Neural cell (in vitro differentiated cells): Measurements from ENCODE around the gene DTD1. TPM values are rescaled to one million over a fixed set of nuclear protein-coding genes. Genes with fewer than 3 reads are reported as not detected.
"Not testable (repeated sequence)": the region's sequence is repeated elsewhere in the genome, so short reads cannot be mapped to it uniquely, and the experiment has no call there.

Source experiments
- H2AFZ ChIP-seq: fragments of 200-600, 300-800 bp; sonication (generic), shearing (Covaris generic); 2 replicates; pipeline ENCODE4 v1.6.0; 2014; ENCODE audit warnings: low read depth, mild to moderate bottlenecking, antibody characterized with exemption, low read length, moderate library complexity
- H3F3A ChIP-seq: fragments of 200-600 bp; shearing (Covaris generic); 2 replicates; pipeline ENCODE4 v1.6.1; 2016; ENCODE audit warnings: mild to moderate bottlenecking, moderate library complexity, mixed read lengths, antibody characterized with exemption, low read length; ENCODE audit not compliant: insufficient read depth, poor library complexity, severe bottlenecking
- H3K27ac ChIP-seq: fragments of 200-600, 300-800 bp; sonication (generic), shearing (Covaris generic); 2 replicates; pipeline ENCODE4 v1.5.1; 2014; ENCODE audit warnings: mild to moderate bottlenecking, low read length, moderate library complexity
- H3K27me3 ChIP-seq: fragments of 300-800, 200-600 bp; sonication (generic), shearing (Covaris generic); 2 replicates; pipeline ENCODE4 v1.6.0; 2014; ENCODE audit warnings: mild to moderate bottlenecking, low read depth, low read length, moderate library complexity; ENCODE audit not compliant: insufficient read depth
- H3K36me3 ChIP-seq: fragments of 300-800, 200-600 bp; sonication (generic), shearing (Covaris generic); 2 replicates; pipeline ENCODE4 v1.5.1; 2014; ENCODE audit warnings: mild to moderate bottlenecking, antibody characterized with exemption, low read length, moderate library complexity; ENCODE audit not compliant: insufficient read depth
- H3K4me2 ChIP-seq: fragments of 300-800, 200-600 bp; sonication (generic), shearing (Covaris generic); 2 replicates; pipeline ENCODE4 v1.6.0; 2014; ENCODE audit warnings: mild to moderate bottlenecking, low read length
- H3K4me3 ChIP-seq: fragments of 300-800, 200-600 bp; sonication (generic), shearing (Covaris generic); 2 replicates; pipeline ENCODE4 v1.5.1; 2014; ENCODE audit warnings: mild to moderate bottlenecking, low read length, moderate library complexity
- H3K79me2 ChIP-seq: fragments of 200-600 bp; shearing (Covaris generic); replicated peaks from 2 replicates; pipeline ENCODE4 v1.6.0; 2014; ENCODE audit warnings: mild to moderate bottlenecking, low read length, moderate library complexity; ENCODE audit not compliant: insufficient read depth
- H3K9ac ChIP-seq: fragments of 300-800, 200-600 bp; sonication (generic), shearing (Covaris generic); 2 replicates; pipeline ENCODE4 v1.6.1; 2016; ENCODE audit warnings: mild to moderate bottlenecking, low read length, mixed read lengths
- H3K9me2 ChIP-seq: fragments of 200-600 bp; shearing (Covaris generic); 2 replicates; pipeline ENCODE4 v1.6.1; 2016; ENCODE audit warnings: mild to moderate bottlenecking, low read length, mixed read lengths; ENCODE audit not compliant: insufficient read depth
- H3K9me3 ChIP-seq: fragments of 200-600, 300-800 bp; sonication (generic), shearing (Covaris generic); 2 replicates; pipeline ENCODE4 v1.6.1; 2016; ENCODE audit warnings: mild to moderate bottlenecking, mixed run types, low read length, moderate library complexity, mixed read lengths
- H4K20me1 ChIP-seq: fragments of 200-600 bp; shearing (Covaris generic); 2 replicates; pipeline ENCODE4 v1.6.1; 2016; ENCODE audit warnings: mild to moderate bottlenecking, mixed run types; ENCODE audit not compliant: insufficient read depth
- CTCF ChIP-seq: fragments of 450-650 bp; IDR thresholded peaks from 2 replicates; pipeline ENCODE4 v1.5.1; 2014; ENCODE audit warnings: antibody characterized with exemption, mild to moderate bottlenecking, moderate library complexity; ENCODE audit not compliant: poor library complexity, severe bottlenecking
- EP300 ChIP-seq: fragments of 450-650 bp; conservative IDR thresholded peaks from 2 replicates; pipeline ENCODE4 v1.6.1; 2014; ENCODE audit warnings: antibody characterized with exemption, mild to moderate bottlenecking, moderate library complexity; ENCODE audit not compliant: poor library complexity, severe bottlenecking
- EZH2 ChIP-seq: fragments of 200-600, 300-800 bp; shearing (Covaris generic), sonication (generic); IDR thresholded peaks from 2 replicates; pipeline ENCODE4 v1.6.1; 2014; ENCODE audit warnings: antibody characterized with exemption, low read length, borderline replicate concordance, mild to moderate bottlenecking; ENCODE audit not compliant: insufficient read depth, poor library complexity, severe bottlenecking
- MXI1 ChIP-seq: fragments of 450-650 bp; conservative IDR thresholded peaks from 2 replicates; pipeline ENCODE4 v1.6.1; 2014; ENCODE audit warnings: antibody characterized with exemption, mild to moderate bottlenecking; ENCODE audit not compliant: poor library complexity, severe bottlenecking
- POLR2AphosphoS5 ChIP-seq: IDR thresholded peaks from 2 replicates; pipeline ENCODE4 v1.6.1; 2012
- RAD21 ChIP-seq: fragments of 450-650 bp; conservative IDR thresholded peaks from 2 replicates; pipeline ENCODE4 v1.6.1; 2014; ENCODE audit warnings: antibody characterized with exemption, mild to moderate bottlenecking, moderate library complexity
- REST ChIP-seq: IDR thresholded peaks from 2 replicates; pipeline ENCODE4 v1.6.1; 2012; ENCODE audit warnings: borderline replicate concordance
- SMC3 ChIP-seq: fragments of 450-650 bp; conservative IDR thresholded peaks from 2 replicates; pipeline ENCODE4 v1.6.1; 2014; ENCODE audit warnings: antibody characterized with exemption, mild to moderate bottlenecking, moderate library complexity; ENCODE audit not compliant: poor library complexity
- TAF1 ChIP-seq: IDR thresholded peaks from 2 replicates; pipeline ENCODE4 v1.6.1; 2012; ENCODE audit warnings: low read depth
- polyA plus RNA-seq: library from polyadenylated mRNA; depleted of rRNA; stranded (reverse); fragments of >200 nt; gene quantifications from 2 replicates; pipeline ENCODE4 v1.2.3, GENCODE V29; 2014

The DTD1 gene
- polyA plus RNA-seq, 1 donor from 2014 or later, result 337 TPM

DNA sequence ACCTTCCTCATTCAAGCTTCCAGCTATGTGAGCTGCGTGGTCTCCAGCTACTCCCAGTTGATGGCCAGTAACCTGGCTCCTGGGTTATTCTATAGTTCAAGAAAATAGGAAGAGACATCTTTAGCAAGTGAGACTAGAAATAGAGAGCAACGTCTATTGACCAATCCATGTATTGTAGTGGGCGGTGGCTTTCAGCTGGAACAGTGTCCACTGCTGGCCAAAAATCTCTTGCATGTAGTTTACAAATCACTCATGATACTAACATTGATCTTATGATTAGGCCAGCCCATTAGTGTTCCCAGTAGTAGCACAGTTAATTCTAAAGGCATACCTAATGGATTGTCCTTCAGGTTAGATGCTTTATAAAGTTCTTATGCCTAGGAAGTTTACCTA is 166.8 kb downstream of the DTD1 start:
- Histone ChIP-seq H3K9ac (no peak overlapping the region), H3F3A (no peaks in the 10 kb centered on the region), H3K36me3 (no peaks in the 10 kb centered on the region), H4K20me1 (no peaks in the 10 kb centered on the region), H2AFZ (no peak overlapping the region), H3K27me3 (no peaks in the 10 kb centered on the region), H3K4me2 (no peak overlapping the region), H3K27ac (no peak overlapping the region), H3K4me3 (no peak overlapping the region), H3K79me2 (no peaks in the 10 kb centered on the region), H3K9me3 (no peaks in the 10 kb centered on the region), H3K9me2 (no peaks in the 10 kb centered on the region)
- TF ChIP-seq MXI1, result no peak
- TF ChIP-seq RAD21, result no peak
- TF ChIP-seq POLR2AphosphoS5, result no peak
- TF ChIP-seq EP300, result no peak
- no peak for TF ChIP-seq EZH2
- TF ChIP-seq CTCF, result no peak
- no peak for TF ChIP-seq SMC3
- no peak for TF ChIP-seq TAF1
- no peak for TF ChIP-seq REST

DNA sequence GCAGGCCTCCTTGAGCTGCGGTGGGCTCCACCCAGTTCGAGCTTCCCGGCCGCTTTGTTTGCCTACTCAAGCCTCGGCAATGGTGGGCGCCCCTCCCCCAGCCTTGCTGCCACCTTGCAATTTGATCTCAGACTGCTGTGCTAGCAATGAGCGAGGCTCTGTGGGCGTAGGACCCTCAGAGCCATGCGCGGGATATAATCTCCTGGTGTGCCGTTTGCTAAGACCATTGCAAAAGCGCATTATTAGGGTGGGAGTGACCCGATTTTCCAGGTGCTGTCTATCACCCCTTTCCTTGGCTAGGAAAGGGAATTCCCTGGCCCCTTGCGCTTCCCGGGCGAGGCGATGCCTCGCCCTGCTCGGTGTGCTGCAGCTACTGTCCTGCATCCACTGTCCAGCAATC is 173.0 kb downstream of the DTD1 start:
- H3K27ac ChIP-seq, H2AFZ ChIP-seq, H3K27me3 ChIP-seq, H3K9ac ChIP-seq, H3K9me3 ChIP-seq, H3F3A ChIP-seq, H3K4me3 ChIP-seq, H3K9me2 ChIP-seq, H3K4me2 ChIP-seq, H3K36me3 ChIP-seq, H3K79me2 ChIP-seq, H4K20me1 ChIP-seq: not testable (repeated sequence)

GRCh38 chr20:18767676-18768075 is 179.8 kb downstream of the DTD1 start:
- Histone ChIP-seq H3K9me3 (no peaks in the 10 kb centered on the region), H3K36me3 (no peaks in the 10 kb centered on the region), H2AFZ (no peak overlapping the region), H3K4me3 (no peak overlapping the region), H3K9me2 (no peaks in the 10 kb centered on the region), H3K9ac (no peak overlapping the region), H3K4me2 (no peak overlapping the region), H3F3A (no peaks in the 10 kb centered on the region), H3K27me3 (no peaks in the 10 kb centered on the region), H3K79me2 (no peaks in the 10 kb centered on the region), H4K20me1 (no peaks in the 10 kb centered on the region), H3K27ac (no peak overlapping the region)
- TF ChIP-seq EZH2, result no peak
- no peak for TF ChIP-seq REST
- TF ChIP-seq MXI1, result no peak
- no peak for TF ChIP-seq TAF1
- TF ChIP-seq RAD21, result no peak
- TF ChIP-seq SMC3, result no peak
- no peak for TF ChIP-seq POLR2AphosphoS5
- TF ChIP-seq CTCF, result no peak
- no peak for TF ChIP-seq EP300
